ENCODE measurements around the gene RBM38. TPM values are rescaled to one million over a fixed set of nuclear protein-coding genes. Genes with fewer than 3 reads are reported as not detected.
A peak's percentile ranks its signal among the peaks of the same experiment; 100 is the strongest.

RBM38 gene
- total and polyA plus RNA-seq, 2 of the 13 experiments (the other 11 are each of a cell fraction or from before 2014, with no cell fraction given) = 24.2 to 34.2 TPM

GRCh38 chr20:57351042-57351783 lies 40.0 kb upstream of the RBM38 start, which contains the start of gene RAE1 (continued):
- TF ChIP-seq PAF1 (CRISPR knock-in tag; IDR thresholded peaks at IDR 0.05) (no peak), KIAA2018 (CRISPR knock-in tag; IDR thresholded peaks at IDR 0.05; ENCODE audit: borderline replicate concordance) (no peak), NAIF1 (CRISPR knock-in tag; IDR thresholded peaks at IDR 0.05; ENCODE audit: borderline replicate concordance) (peak; percentile 62; the same call in 1 of the 2 replicates), SP2 (CRISPR knock-in tag; IDR thresholded peaks at IDR 0.05) (peak; percentile 33; the same call in 1 of the 2 replicates), ZNF101 (CRISPR knock-in tag; IDR thresholded peaks at IDR 0.05; ENCODE audit: borderline replicate concordance, low read depth) (peak; percentile 88; the same call in 1 of the 2 replicates), ZMAT5 (CRISPR knock-in tag; IDR thresholded peaks at IDR 0.05; ENCODE audit: borderline replicate concordance, low read depth) (no peak), ZNF3 (CRISPR knock-in tag; IDR thresholded peaks at IDR 0.05) (no peak), BHLHE40 (IDR thresholded peaks at IDR 0.05; ENCODE audit: low read length) (peak; percentile 9; the same call in 1 of the 2 replicates), TEAD3 (CRISPR knock-in tag; optimal IDR thresholded peaks at IDR 0.05; ENCODE audit: borderline replicate concordance) (no peak), ZNF614 (CRISPR knock-in tag; IDR thresholded peaks at IDR 0.05; ENCODE audit: borderline replicate concordance) (no peak), RFXAP (CRISPR knock-in tag; IDR thresholded peaks at IDR 0.05; ENCODE audit: borderline replicate concordance) (0 out of 2 replicates have a peak, but pooled peaks have one; percentile 44), MAZ (IDR thresholded peaks at IDR 0.05; ENCODE audit: borderline replicate concordance, low read depth, low read length) (no peak; the same call in 1 of the 2 replicates), MAZ (CRISPR knock-in tag; IDR thresholded peaks at IDR 0.05; ENCODE audit: low read depth) (peak; percentile 83), KLF15 (CRISPR knock-in tag; IDR thresholded peaks at IDR 0.05; ENCODE audit: borderline replicate concordance) (peak; percentile 92; the same call in 1 of the 2 replicates), TIGD3 (CRISPR knock-in tag; IDR thresholded peaks at IDR 0.05; ENCODE audit: borderline replicate concordance) (no peak), SMAD1 (CRISPR knock-in tag; IDR thresholded peaks at IDR 0.05; ENCODE audit: borderline replicate concordance, low read depth) (peak; percentile 94; the same call in 1 of the 2 replicates), ZNF343 (CRISPR knock-in tag; IDR thresholded peaks at IDR 0.05) (peak; percentile 95), ZNF207 (IDR thresholded peaks at IDR 0.05; ENCODE audit: borderline replicate concordance) (no peak), MXI1 (IDR thresholded peaks at IDR 0.05; ENCODE audit: borderline replicate concordance, low read depth, low read length) (peak; percentile 34; the same call in 1 of the 3 replicates), XBP1 (CRISPR knock-in tag; IDR thresholded peaks at IDR 0.05) (no peak)
